ENCODE results near the gene CHRM3. TPM values are rescaled to one million over a fixed set of nuclear protein-coding genes. Genes with fewer than 3 reads are reported as not detected.

The CHRM3 gene
- total and polyA plus RNA-seq, 2 donors from 2014 or later: 1.4 to 2.9 TPM

- H3K9me3 ChIP-seq (ENCODE audit: control insufficient read depth in 2 of 3, insufficient read depth in 1 of 3, low read length in 3 of 3): no peaks in the 10 kb centered on the region
- no peaks in the 10 kb centered on the region for H3K36me3 ChIP-seq (ENCODE audit: control insufficient read depth in 2 of 3, insufficient read depth in 3 of 3, low read length in 3 of 3)
- TF ChIP-seq, protein P1, sequence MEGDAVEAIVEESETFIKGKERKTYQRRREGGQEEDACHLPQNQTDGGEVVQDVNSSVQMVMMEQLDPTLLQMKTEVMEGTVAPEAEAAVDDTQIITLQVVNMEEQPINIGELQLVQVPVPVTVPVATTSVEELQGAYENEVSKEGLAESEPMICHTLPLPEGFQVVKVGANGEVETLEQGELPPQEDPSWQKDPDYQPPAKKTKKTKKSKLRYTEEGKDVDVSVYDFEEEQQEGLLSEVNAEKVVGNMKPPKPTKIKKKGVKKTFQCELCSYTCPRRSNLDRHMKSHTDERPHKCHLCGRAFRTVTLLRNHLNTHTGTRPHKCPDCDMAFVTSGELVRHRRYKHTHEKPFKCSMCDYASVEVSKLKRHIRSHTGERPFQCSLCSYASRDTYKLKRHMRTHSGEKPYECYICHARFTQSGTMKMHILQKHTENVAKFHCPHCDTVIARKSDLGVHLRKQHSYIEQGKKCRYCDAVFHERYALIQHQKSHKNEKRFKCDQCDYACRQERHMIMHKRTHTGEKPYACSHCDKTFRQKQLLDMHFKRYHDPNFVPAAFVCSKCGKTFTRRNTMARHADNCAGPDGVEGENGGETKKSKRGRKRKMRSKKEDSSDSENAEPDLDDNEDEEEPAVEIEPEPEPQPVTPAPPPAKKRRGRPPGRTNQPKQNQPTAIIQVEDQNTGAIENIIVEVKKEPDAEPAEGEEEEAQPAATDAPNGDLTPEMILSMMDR (IDR thresholded peaks at IDR 0.05; ENCODE audit: borderline replicate concordance, extremely low read depth, insufficient read depth): no peak
- no peak overlapping the region for H3K27ac ChIP-seq (ENCODE audit: low read depth in 2 of 2, low read length in 2 of 2)
- no peak overlapping the region for H3K9ac ChIP-seq (ENCODE audit: low read length in 3 of 3)
- no peak for DNase-seq
- H3K27me3 ChIP-seq (ENCODE audit: control insufficient read depth, insufficient read depth, low read length): no peaks in the 10 kb centered on the region
- intact Hi-C loops (cut with DNase I): no loop called here
- no peak overlapping the region for H3K4me3 ChIP-seq (ENCODE audit: low read length in 3 of 3)
- no peak for FAIRE-seq
- H3K4me1 ChIP-seq (ENCODE audit: control insufficient read depth in 2 of 3, insufficient read depth in 2 of 3, low read depth in 1 of 3, low read length in 3 of 3): no peaks in the 10 kb centered on the region
Observed at GRCh38 chr1:239434181-239434580, 47.8 kb downstream of the CHRM3 start.

All from kidney (tissue), 14 donors.